Hepatocyte (in vitro differentiated cells): ENCODE results near the gene KCTD10. TPM values are rescaled to one million over a fixed set of nuclear protein-coding genes. Genes with fewer than 3 reads are reported as not detected.

Experiments used
- DNase-seq: peaks from one replicate; pipeline ENCODE4 v3.0.0-alpha.2; 2016; ENCODE audit warnings: low spot score
- H2AFZ ChIP-seq: fragments of 200-600 bp; sonication (generic); 2 replicates; pipeline ENCODE4 v1.6.0; 2016; ENCODE audit warnings: antibody characterized with exemption, mild to moderate bottlenecking
- H3K27ac ChIP-seq: fragments of 200-600 bp; sonication (generic); 2 replicates; pipeline ENCODE4 v1.5.1; 2016; ENCODE audit warnings: mild to moderate bottlenecking
- H3K27me3 ChIP-seq: fragments of 200-600 bp; sonication (generic); 2 replicates; pipeline ENCODE4 v1.6.1; 2016
- H3K36me3 ChIP-seq: fragments of 200-600 bp; sonication (generic); replicated peaks from 2 replicates; pipeline ENCODE4 v1.5.1; 2016; ENCODE audit warnings: low read depth; ENCODE audit not compliant: insufficient read depth
- H3K4me1 ChIP-seq: fragments of 200-600 bp; sonication (generic); 2 replicates; pipeline ENCODE4 v1.5.1; 2016; ENCODE audit warnings: mild to moderate bottlenecking, moderate library complexity; ENCODE audit not compliant: insufficient read depth
- H3K4me2 ChIP-seq: fragments of 200-600 bp; sonication (generic); 2 replicates; pipeline ENCODE4 v1.6.0; 2016
- H3K4me3 ChIP-seq: fragments of 200-600 bp; sonication (generic); 2 replicates; pipeline ENCODE4 v1.5.1; 2016; ENCODE audit warnings: mild to moderate bottlenecking
- H3K79me2 ChIP-seq: fragments of 200-600 bp; sonication (generic); 2 replicates; pipeline ENCODE4 v1.6.0; 2017; ENCODE audit warnings: mild to moderate bottlenecking
- H3K9me2 ChIP-seq: fragments of 200-600 bp; sonication (generic); replicated peaks from 2 replicates; pipeline ENCODE4 v1.6.0; 2017; ENCODE audit warnings: mild to moderate bottlenecking; ENCODE audit not compliant: insufficient read depth
- H3K9me3 ChIP-seq: fragments of 200-600 bp; sonication (generic); 2 replicates; pipeline ENCODE4 v1.5.1; 2016; ENCODE audit warnings: low read depth, mild to moderate bottlenecking
- H4K20me1 ChIP-seq: fragments of 200-600 bp; sonication (generic); 2 replicates; pipeline ENCODE4 v1.6.0; 2016; ENCODE audit warnings: mild to moderate bottlenecking; ENCODE audit not compliant: insufficient read depth, poor library complexity, severe bottlenecking
- CTCF ChIP-seq: fragments of 200-600 bp; sonication (generic); IDR thresholded peaks from 2 replicates; pipeline ENCODE4 v1.5.1; 2016; ENCODE audit warnings: antibody characterized with exemption, mild to moderate bottlenecking; ENCODE audit not compliant: poor library complexity
- EZH2 ChIP-seq: fragments of 200-600 bp; sonication (generic); IDR thresholded peaks from 2 replicates; pipeline ENCODE4 v1.6.1; 2016; ENCODE audit warnings: antibody characterized with exemption, mild to moderate bottlenecking, borderline replicate concordance
- EZH2phosphoT487 ChIP-seq: fragments of 200-600 bp; sonication (generic); IDR thresholded peaks from one replicate; pipeline ENCODE4 v1.6.1; 2018; ENCODE audit warnings: antibody characterized with exemption, mild to moderate bottlenecking, low read depth, moderate library complexity; ENCODE audit not compliant: unreplicated experiment, severe bottlenecking
- WGBS: methylation state at CpG from one replicate; pipeline ENCODE4 v1.1.6; 2016; ENCODE audit warnings: low lambda C conversion rate; ENCODE audit errors: missing lambda C conversion rate; 5-methylcytosine and 5-hydroxymethylcytosine counted together
- polyA plus RNA-seq: library from polyadenylated mRNA; unstranded; fragments of >200 nt; fragmentation: Nextera tagmentation; extraction: Ambion mirVana; gene quantifications from 2 replicates; pipeline ENCODE4 v1.2.1, GENCODE V29; 2016
- total RNA-seq: library from RNA; depleted of rRNA; stranded (reverse); fragments of >200 nt; gene quantifications from 2 replicates; pipeline ENCODE4 v1.2.3, GENCODE V29; 2014

Gene KCTD10
- total and polyA plus RNA-seq, 2 experiments from 2014 or later: 29.4 to 29.7 TPM

- H3K4me2 ChIP-seq: no peak overlapping the region
- TF ChIP-seq EZH2phosphoT487: no peak
- no peak for TF ChIP-seq CTCF
- no peak for TF ChIP-seq EZH2
- no peak overlapping the region for H3K4me3 ChIP-seq
- no peaks in the 10 kb centered on the region for H3K4me1 ChIP-seq
- DNase-seq: no peak
- no peak overlapping the region for H2AFZ ChIP-seq
- H3K9me2 ChIP-seq: no peaks in the 10 kb centered on the region
- H4K20me1 ChIP-seq: no peaks in the 10 kb centered on the region
- no peaks in the 10 kb centered on the region for H3K9me3 ChIP-seq
- H3K27ac ChIP-seq: no peak overlapping the region
- H3K36me3 ChIP-seq: no peaks in the 10 kb centered on the region
- WGBS: 64% methylated on average over 8 of the region's 8 CpGs
- H3K79me2 ChIP-seq: no peaks in the 10 kb centered on the region
- no peaks in the 10 kb centered on the region for H3K27me3 ChIP-seq
Observed at GRCh38 chr12:109513051-109513450, 36.0 kb upstream of the KCTD10 start.

- Histone ChIP-seq H3K4me2 (no peak overlapping the region), H3K27ac (no peak overlapping the region), H3K36me3 (no peaks in the 10 kb centered on the region), H2AFZ (no peak overlapping the region), H3K79me2 (no peaks in the 10 kb centered on the region), H3K4me1 (no peaks in the 10 kb centered on the region), H3K9me2 (no peaks in the 10 kb centered on the region), H3K27me3 (no peaks in the 10 kb centered on the region), H3K9me3 (no peaks in the 10 kb centered on the region), H3K4me3 (no peak overlapping the region), H4K20me1 (no peaks in the 10 kb centered on the region)
- DNase-seq: no peak
- no peak for TF ChIP-seq EZH2phosphoT487
- TF ChIP-seq EZH2: no peak
- TF ChIP-seq CTCF: no peak
- WGBS: 73% methylated on average over 1 of the region's 1 CpG
Observed at GRCh38 chr12:109512608-109513007, 35.5 kb upstream of the KCTD10 start.

- Histone ChIP-seq H3K79me2 (no peaks in the 10 kb centered on the region), H2AFZ (no peak overlapping the region), H3K9me2 (no peaks in the 10 kb centered on the region), H4K20me1 (no peaks in the 10 kb centered on the region), H3K36me3 (no peaks in the 10 kb centered on the region), H3K4me2 (no peak overlapping the region), H3K27ac (no peak overlapping the region), H3K4me3 (no peak overlapping the region), H3K4me1 (no peaks in the 10 kb centered on the region), H3K27me3 (no peaks in the 10 kb centered on the region), H3K9me3 (no peaks in the 10 kb centered on the region)
- DNase-seq: no peak
- 94% methylated on average over 15 of the region's 15 CpGs for WGBS
- no peak for TF ChIP-seq CTCF
- TF ChIP-seq EZH2phosphoT487: no peak
- TF ChIP-seq EZH2: no peak
Observed at GRCh38 chr12:109510196-109510595, 33.1 kb upstream of the KCTD10 start.

GRCh38 chr12:109504068-109504467 lies 27.0 kb upstream of the KCTD10 start:
- Histone ChIP-seq H3K4me2 (no peak overlapping the region), H3K4me3 (no peak overlapping the region), H3K4me1 (no peaks in the 10 kb centered on the region), H3K27ac (no peak overlapping the region), H2AFZ (no peak overlapping the region), H4K20me1 (no peaks in the 10 kb centered on the region), H3K36me3 (no peaks in the 10 kb centered on the region), H3K9me2 (no peaks in the 10 kb centered on the region), H3K27me3 (no peaks in the 10 kb centered on the region), H3K9me3 (no peaks in the 10 kb centered on the region), H3K79me2 (no peaks in the 10 kb centered on the region)
- no peak for DNase-seq
- TF ChIP-seq EZH2: no peak
- no peak for TF ChIP-seq EZH2phosphoT487
- TF ChIP-seq CTCF: no peak
- WGBS: 73% methylated on average over 1 of the region's 1 CpG
